ENCODE data around the gene NRL. TPM values are rescaled to one million over a fixed set of nuclear protein-coding genes. Genes with fewer than 3 reads are reported as not detected.

NRL gene
- total RNA-seq (2013), result 1.7 TPM
- 1 to 10 TPM; 1.1 to 1.5 (median 1.3) TPM for polyA plus RNA-seq
- polyA minus RNA-seq, result 1.6 and 2.4 TPM in 2 replicates
- total RNA-seq, result 1.2 to 2.6 (median 1.7) reads per million in 11 experiments

- H3K9me3 ChIP-seq (replicated peaks in 1 of 2; ENCODE audit: control insufficient read depth in 1 of 2, insufficient read depth in 1 of 2, low read length in 2 of 2), result no peaks in the 10 kb centered on the region
- peak within 1 kb of the TSS; percentile 99 to 100 for H3K27ac ChIP-seq (ENCODE audit: low read depth in 1 of 2, low read length in 2 of 2)
- peak within 1 kb of the TSS; percentile 87 to 90 (median 89) for H3K4me3 ChIP-seq (replicated peaks in 1 of 3; ENCODE audit: low read depth in 2 of 3, low read length in 3 of 3)
- peak; percentile 100 for DNase-seq
- H3K9ac ChIP-seq (ENCODE audit: insufficient read depth, low read length, poor library complexity, severe bottlenecking), result peak within 1 kb of the TSS; percentile 93
- H3K4me2 ChIP-seq (replicated peaks; ENCODE audit: extremely low read depth, low read length, poor library complexity, severe bottlenecking), result peak within 1 kb of the TSS; percentile 94
- peaks cover 19 to 27% of the 10 kb centered on the region in 2 donors for H3K4me1 ChIP-seq (ENCODE audit: control insufficient read depth in 1 of 2, insufficient read depth in 2 of 2, low read length in 2 of 2)
- WGBS (ENCODE audit: insufficient coverage), result 0% methylated on average over 34 of the region's 65 CpGs
- peak within 1 kb of the TSS; percentile 86 for H2AFZ ChIP-seq (ENCODE audit: insufficient read depth, low read depth, low read length, poor library complexity, severe bottlenecking)
- Mint-ChIP-seq H3K36me3 (peaks cover 31 to 39% of the 10 kb centered on the region in 2 donors), H3K27me3 (ENCODE audit: low read depth in 3 of 3) (peaks cover 0 to 6% (median 2%) of the 10 kb centered on the region in 3 donors), H3K9me3 (peaks cover 0 to 2% (median 0%) of the 10 kb centered on the region in 7 donors), H3K4me3 (peak within 1 kb of the TSS; percentile 89 to 95), H3K4me1 (peaks cover 18% of the 10 kb centered on the region), H3K27ac (peak within 1 kb of the TSS; percentile 98 to 99 (median 99))
- TF ChIP-seq CTCF (IDR thresholded peaks at IDR 0.05), result no peak
- no peaks in the 10 kb centered on the region for H3K27me3 ChIP-seq (ENCODE audit: control insufficient read depth in 2 of 2, insufficient read depth in 2 of 2, low read length in 2 of 2)
- intact Hi-C loops (cut with micrococcal nuclease), result loop anchor here in 1 of 2 donors (1.0 to 10.0 kb wide), 3 partner anchors 33 to 1190 kb away; partner anchors contain the start of genes DHRS1, NOP9, PRMT5 and RNF31
- peaks cover 31 to 37% of the 10 kb centered on the region in 2 donors for H3K36me3 ChIP-seq (replicated peaks in 1 of 2; ENCODE audit: control insufficient read depth in 1 of 2, insufficient read depth in 2 of 2, low read length in 2 of 2)
- H4K20me1 ChIP-seq (ENCODE audit: insufficient read depth, low read length), result no peaks in the 10 kb centered on the region
- peaks cover 24% of the 10 kb centered on the region for H3K79me2 ChIP-seq (ENCODE audit: insufficient read depth, low read length)
Measured at GRCh38 chr14:24114532-24115421, at the start of gene NRL, which contains the start of gene DCAF11. NRL (minus strand) TSS chr14:24114949; CDS start chr14:24082848, 32,101 bp downstream. DCAF11 (plus strand) TSS chr14:24114777; CDS start chr14:24115595, 818 bp downstream.

GRCh38 chr14:24162093-24162492, 47.3 kb upstream of the NRL start:
- no peaks in the 10 kb centered on the region for H3K9me3 Mint-ChIP-seq

More at GRCh38 chr14:24162093-24162492, 47.3 kb upstream of the NRL start:
- no peaks in the 10 kb centered on the region for H3K9me3 ChIP-seq (replicated peaks in 1 of 2; ENCODE audit: control insufficient read depth in 1 of 2, insufficient read depth in 1 of 2, low read length in 2 of 2)
- intact Hi-C loops (cut with micrococcal nuclease), result no loop called here
- no peaks in the 10 kb centered on the region for H3K27me3 ChIP-seq (ENCODE audit: control insufficient read depth in 2 of 2, insufficient read depth in 2 of 2, low read length in 2 of 2)
- peak overlapping the region; percentile 94 for H3K9ac ChIP-seq (ENCODE audit: insufficient read depth, low read length, poor library complexity, severe bottlenecking)
- H2AFZ ChIP-seq (ENCODE audit: insufficient read depth, low read depth, low read length, poor library complexity, severe bottlenecking), result peak overlapping the region; percentile 65
- H3K4me1 Mint-ChIP-seq, result peaks cover 60% of the 10 kb centered on the region
- peaks cover 50 to 75% of the 10 kb centered on the region in 2 donors for H3K4me1 ChIP-seq (ENCODE audit: control insufficient read depth in 1 of 2, insufficient read depth in 2 of 2, low read length in 2 of 2)
- 81% methylated on average over 5 of the region's 8 CpGs for WGBS (ENCODE audit: insufficient coverage)
- H3K36me3 ChIP-seq (replicated peaks in 1 of 2; ENCODE audit: control insufficient read depth in 1 of 2, insufficient read depth in 2 of 2, low read length in 2 of 2), result peaks cover 71 to 74% of the 10 kb centered on the region in 2 donors
- peak overlapping the region; percentile 91 to 100 (median 96) for H3K4me3 ChIP-seq (replicated peaks in 1 of 3; ENCODE audit: low read depth in 2 of 3, low read length in 3 of 3)
- peak overlapping the region; percentile 95 to 99 for H3K4me3 Mint-ChIP-seq
- H3K27ac ChIP-seq (ENCODE audit: low read depth in 1 of 2, low read length in 2 of 2), result peak overlapping the region; percentile 13 to 100
- no peak for TF ChIP-seq CTCF (IDR thresholded peaks at IDR 0.05)
- H3K27ac Mint-ChIP-seq, result peak overlapping the region; percentile 96 to 99 (median 97)
- H3K36me3 Mint-ChIP-seq, result peaks cover 72 to 89% of the 10 kb centered on the region in 2 donors
- H3K27me3 Mint-ChIP-seq (ENCODE audit: low read depth in 3 of 3), result no peaks in the 10 kb centered on the region
- no peak for DNase-seq
- peaks cover 46% of the 10 kb centered on the region for H3K79me2 ChIP-seq (ENCODE audit: insufficient read depth, low read length)
- H3K4me2 ChIP-seq (replicated peaks; ENCODE audit: extremely low read depth, low read length, poor library complexity, severe bottlenecking), result peak overlapping the region; percentile 85
- peaks cover 51% of the 10 kb centered on the region for H4K20me1 ChIP-seq (ENCODE audit: insufficient read depth, low read length)

Data from CD14-positive monocyte (primary cell).